Measurements from ENCODE around the gene TGM1.
"Not testable (repeated sequence)": the region's sequence is repeated elsewhere in the genome, so short reads cannot be mapped to it uniquely, and the experiment has no call there.

Gene TGM1

DNA sequence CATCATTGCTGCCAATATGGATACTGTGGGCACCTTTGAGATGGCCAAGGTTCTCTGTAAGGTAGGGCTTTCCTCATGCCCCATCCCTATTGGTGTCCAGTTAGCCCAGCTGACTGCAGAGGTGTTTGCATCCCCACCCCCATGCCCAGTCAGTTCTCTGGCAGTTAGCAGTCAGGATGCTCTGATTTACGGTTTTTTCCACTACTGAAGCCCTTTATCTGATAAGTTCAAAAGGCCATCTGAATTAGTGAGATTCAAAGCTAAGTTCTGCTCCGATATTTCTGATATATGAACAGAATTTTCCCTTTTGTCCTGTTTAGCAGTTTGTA, 29.5 kb downstream of the TGM1 start:
- no peak for DNase-seq (ENCODE audit: low read depth)

DNA sequence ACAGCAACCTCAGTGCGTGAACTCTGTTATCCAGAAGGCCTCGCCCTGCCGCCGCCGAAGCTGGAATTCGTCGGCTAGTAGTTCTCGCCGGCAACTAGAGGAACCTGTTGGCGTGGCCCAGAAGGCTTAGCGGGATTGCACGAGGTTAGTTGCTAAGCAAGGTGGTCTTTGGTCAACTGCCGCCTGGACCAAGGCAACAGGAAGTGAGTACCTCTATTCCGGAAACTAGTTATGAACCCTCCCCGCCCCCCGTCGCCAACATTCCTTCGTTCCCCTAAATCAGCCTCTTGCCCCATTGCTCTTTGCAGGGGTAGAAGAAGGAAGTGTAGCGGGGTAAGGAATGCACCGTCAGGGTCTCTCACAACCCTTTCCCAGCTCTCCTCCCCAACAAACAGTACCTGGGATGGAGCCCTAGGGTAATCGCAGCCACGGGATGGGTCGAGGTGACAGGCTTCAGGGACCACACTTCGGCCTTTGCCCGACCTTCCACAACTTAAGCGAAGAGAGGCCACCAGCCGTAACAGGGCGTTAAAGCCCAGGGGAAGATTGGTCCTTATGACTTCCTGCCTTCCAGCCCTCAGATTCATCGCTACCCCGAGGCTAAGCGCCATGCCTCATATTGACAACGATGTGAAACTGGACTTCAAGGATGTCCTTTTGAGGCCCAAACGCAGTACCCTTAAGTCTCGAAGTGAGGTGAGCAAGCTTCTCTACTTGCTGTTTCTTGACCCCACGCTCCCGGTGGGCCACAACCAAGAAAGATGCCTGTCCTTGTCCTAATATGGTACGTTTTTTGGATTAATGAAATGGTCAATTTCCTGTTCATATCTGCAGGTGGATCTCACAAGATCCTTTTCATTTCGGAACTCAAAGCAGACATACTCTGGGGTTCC, 30.1 kb downstream of the TGM1 start, which contains the start of gene GMPR2:
TSS of gene GMPR2 (plus strand) at position 285 of the 893 bp plus-strand sequence. CDS start at position 610, 325 bp downstream.
- DNase-seq (ENCODE audit: low read depth), result no peak

- peak; percentile 81 for DNase-seq (ENCODE audit: low read depth)
Measured at GRCh38 chr14:24232121-24232644, 30.8 kb downstream of the TGM1 start, which contains the start of gene NEDD8. TSS of gene NEDD8 (minus strand) at chr14:24232367. CDS start at chr14:24232267, 100 bp downstream.

DNA sequence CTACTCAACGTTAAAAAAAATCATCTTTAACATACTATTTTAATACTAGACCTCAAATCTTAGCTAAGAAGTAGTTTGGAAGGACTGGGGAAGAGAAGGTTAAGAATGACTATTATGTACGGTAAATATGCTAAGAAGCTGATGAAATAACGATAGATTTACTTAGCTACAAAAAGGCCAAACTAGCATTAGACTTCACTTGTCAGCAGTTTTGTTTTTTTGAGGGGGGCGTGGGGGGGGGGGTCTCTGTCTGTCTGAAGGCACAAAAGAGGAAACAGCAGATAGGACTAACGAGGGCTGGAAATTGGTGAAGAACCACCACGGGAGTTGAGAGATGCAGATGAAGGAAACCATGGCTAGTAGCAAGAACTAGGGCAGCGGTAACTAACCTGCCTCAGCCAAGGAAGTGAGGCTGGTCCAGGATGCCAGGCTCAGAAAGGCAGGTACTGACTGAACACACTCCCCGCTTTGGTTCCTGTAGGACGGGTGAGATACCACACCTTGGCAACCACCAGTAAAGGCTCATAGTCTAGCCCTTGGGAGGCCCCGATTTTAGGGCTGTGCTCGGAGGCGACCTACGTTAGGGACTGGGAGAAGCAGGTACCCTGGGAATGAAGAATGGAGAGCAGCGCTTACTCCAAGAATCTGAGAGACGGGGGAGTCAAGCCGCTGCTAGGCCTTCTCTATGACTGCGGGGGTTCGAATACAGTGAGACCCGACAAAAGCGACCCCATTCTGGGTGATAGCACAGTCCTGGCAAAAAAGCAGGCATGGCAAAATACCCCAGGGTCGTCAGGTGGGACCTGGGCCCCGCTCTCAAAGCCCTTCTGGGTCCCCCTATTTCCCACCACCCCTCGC, 31.5 kb downstream of the TGM1 start:
- no peak for DNase-seq (ENCODE audit: low read depth)

DNA sequence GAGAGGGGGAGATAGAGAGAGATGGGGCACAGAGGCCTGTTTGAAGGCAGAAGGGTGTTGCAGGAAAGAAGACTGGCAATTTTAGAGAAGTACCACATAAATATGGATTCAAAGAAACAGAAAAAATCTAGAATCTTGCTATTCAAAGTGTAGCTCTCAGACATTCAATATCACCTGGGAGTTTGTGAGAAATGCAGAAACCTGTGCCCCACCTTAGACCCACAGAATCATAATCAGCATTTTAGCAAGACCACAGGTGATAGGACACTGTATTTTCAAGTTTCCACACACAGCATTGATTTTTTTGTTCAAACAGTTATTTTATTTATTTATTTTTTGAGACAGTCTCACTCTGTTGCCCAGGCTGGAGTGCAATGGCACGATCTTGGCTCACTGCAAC, 34.1 kb downstream of the TGM1 start:
- DNase-seq (ENCODE audit: low read depth), result no peak

GRCh38 chr14:24226473-24226872, 36.5 kb downstream of the TGM1 start:
- DNase-seq (ENCODE audit: low read depth), result no peak

GRCh38 chr14:24224618-24225071, 38.3 kb downstream of the TGM1 start:
- DNase-seq (ENCODE audit: low read depth), result no peak

DNA sequence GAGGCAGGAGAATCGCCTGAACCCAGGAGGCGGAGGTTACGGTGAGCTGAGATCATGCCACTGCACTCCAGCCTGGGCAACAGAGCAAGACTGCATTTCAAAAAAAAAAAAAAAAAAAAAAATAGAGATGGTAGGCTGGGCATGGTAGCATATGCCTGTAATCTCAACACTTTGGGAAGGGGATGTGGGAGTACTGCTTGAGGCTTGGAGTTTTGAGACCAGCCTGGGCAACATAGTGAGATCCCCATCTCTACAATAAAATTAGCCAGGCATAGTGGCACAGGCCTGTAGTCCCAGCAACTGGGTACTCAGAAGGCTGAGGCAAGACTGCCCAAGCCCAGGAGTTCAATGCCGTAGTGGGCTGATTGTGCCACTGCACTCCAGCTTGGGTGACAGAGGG, 40.0 kb downstream of the TGM1 start:
- DNase-seq (ENCODE audit: low read depth), result not testable (repeated sequence)

DNA sequence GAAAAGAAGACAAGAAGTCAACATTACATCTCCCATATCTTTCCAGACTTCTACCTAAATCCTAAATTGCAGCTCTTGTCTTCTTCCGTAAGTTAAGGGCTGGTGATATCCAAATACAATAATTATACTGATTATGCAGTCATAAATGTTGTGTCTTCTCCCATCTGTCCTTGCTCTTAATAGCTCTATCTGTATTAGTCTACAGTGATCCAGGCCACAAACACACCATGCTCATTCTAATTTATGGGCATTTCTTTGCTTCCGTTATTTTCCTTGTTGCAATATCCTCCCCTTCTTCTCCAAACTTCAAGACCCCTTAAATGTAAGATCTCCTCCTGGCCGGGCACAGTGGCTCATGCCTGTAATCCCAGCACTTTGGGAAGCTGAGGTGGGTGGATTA, 43.5 kb downstream of the TGM1 start:
- no peak for DNase-seq (ENCODE audit: low read depth)

GRCh38 chr14:24219080-24219479, 43.9 kb downstream of the TGM1 start:
- no peak for DNase-seq (ENCODE audit: low read depth)

DNA sequence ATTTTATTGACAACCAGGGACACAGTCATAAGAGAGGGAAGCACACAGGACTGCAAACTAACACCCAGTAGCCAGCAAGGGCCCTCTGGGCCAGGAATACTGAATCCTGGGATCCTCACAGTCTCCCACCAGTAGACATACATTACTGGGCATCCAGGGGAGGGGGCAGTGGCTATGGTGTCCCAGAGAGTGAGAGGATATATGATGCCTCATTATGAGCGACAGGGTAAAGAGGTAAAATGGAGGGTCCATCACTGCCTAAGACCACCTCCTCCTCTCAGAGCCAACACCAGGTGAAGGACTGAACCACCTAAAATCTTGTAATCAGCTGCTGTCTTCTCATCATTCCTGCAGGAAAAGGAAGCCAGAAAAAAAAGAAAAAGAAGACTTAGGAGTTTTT, 46.1 kb downstream of the TGM1 start:
- DNase-seq (ENCODE audit: low read depth), result not testable (repeated sequence)

DNA sequence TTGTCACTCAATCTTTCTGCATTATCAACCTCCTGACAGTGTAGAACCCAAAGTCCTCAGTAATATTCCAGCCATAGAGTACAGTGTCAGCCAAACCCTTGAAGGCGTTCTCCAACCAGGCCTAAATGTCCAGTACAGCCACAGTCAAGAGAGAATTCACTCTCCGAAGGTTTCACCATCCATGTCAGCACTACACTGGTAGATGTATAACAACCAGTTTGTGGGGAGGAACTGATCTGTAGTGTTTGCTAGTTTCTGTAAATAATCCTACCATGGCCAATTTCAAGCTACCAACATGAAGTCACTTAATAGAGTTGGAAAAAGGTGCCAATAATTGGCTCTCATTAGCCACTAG, 46.7 kb downstream of the TGM1 start:
- DNase-seq (ENCODE audit: low read depth), result no peak

- DNase-seq (ENCODE audit: low read depth), result peak; percentile 58
Measured at GRCh38 chr14:24215495-24216344, 47.3 kb downstream of the TGM1 start, which contains the start of gene MDP1. TSS of gene MDP1 (minus strand) at chr14:24216066. CDS start at chr14:24215955, 111 bp downstream.

DNA sequence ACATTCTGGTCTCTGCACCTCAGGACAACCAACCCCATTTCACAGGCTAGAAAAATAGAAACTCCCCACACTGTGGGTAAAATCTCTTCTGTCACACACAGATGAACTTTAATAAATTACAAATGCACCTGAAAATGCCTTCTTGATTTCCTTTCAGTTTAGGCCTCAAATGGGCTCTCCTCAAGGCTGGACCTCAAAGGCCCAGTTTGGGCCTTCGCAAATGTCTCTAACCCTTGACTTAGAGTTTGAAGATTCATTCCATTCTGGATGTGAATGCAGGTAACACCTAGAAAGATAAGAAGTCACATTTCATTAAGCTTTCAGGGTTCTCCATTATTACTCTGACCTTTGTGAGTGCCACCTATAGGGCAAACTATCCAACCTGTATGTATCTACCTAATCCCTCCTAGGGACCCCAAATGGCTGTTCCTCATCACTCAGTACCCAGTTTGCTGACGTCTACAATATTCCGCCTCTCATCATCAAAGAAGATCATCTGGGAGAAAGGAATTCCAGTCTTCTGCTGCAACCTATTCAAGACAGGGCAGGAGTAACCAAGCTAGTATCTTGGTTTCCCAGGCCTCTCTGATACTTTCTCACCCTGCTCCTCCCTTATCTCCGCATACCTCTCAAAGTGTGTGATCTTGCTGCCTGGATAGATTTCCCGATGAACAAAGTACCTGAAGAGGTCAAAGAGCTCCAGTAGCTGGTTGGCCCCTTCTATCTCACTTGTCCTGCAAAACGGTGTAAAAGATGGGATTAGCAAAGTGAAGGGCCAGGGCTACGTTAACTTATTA, 48.9 kb downstream of the TGM1 start:
- DNase-seq (ENCODE audit: low read depth), result no peak

GRCh38 chr14:24212924-24213865, 49.8 kb downstream of the TGM1 start, which contains the start of gene CHMP4A:
TSS of gene CHMP4A (minus strand) at chr14:24213488. CDS start at chr14:24213439, 49 bp downstream.
- peak; percentile 95 for DNase-seq (ENCODE audit: low read depth)

DNA sequence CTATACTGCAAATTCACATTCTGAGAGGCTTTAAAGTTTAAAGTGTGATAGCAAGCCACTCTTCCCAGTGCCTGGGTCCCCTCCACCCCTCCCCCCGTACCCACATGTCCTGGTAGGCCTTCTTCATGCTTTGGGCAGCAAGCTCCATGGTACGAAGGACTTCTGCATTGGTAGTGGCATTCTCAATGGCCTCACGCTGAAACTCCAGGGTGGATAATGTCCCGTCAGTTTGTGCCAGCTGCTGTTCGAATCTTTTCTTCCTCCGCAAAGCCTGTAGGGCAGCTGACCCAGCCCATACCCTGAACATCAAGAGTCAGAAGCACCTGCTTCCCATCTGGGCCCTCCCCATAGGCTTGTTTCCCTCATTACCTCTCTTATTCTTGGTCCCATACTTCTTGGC, 51.7 kb downstream of the TGM1 start:
- no peak for DNase-seq (ENCODE audit: low read depth)

DNA sequence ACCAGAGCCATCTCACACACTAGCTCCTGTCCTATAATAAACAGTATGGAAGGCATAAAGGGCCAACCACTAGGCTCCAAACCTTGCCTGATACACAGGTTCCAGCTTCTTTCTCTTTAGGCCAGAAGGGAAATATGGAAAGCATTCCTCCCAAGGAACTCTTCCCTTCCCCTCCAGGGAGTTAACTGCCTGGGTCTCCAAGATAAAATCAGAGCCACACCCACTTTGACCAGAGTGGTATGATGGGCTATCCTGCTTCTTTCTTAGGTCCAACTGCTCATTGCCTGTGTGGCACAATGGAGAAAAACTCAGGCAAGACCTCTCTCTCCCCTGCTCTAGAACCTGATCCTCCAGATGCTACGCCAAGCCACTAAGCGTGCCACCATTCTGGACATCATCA, 55.4 kb downstream of the TGM1 start:
- no peak for DNase-seq (ENCODE audit: low read depth)

DNA sequence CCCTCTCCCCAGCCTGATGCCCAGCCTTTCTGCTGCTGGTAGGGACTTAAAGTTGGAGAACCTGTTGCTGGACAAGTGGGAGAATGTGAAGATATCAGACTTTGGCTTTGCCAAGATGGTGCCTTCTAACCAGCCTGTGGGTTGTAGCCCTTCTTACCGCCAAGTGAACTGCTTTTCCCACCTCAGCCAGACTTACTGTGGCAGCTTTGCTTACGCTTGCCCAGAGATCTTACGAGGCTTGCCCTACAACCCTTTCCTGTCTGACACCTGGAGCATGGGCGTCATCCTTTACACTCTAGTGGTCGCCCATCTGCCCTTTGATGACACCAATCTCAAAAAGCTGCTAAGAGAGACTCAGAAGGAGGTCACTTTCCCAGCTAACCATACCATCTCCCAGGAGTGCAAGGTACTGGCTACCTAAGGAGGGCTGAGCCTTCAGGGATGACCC, 55.8 kb downstream of the TGM1 start:
- no peak for DNase-seq (ENCODE audit: low read depth)

Measured in stimulated activated CD8-positive, alpha-beta memory T cell treated with anti-CD3 and anti-CD28 coated beads, Interleukin-7, amount 100 ng/mL, for 24 hours (primary cell).